HepG2 (cell line): ENCODE data around the gene LRP10. TPM values are rescaled to one million over a fixed set of nuclear protein-coding genes. Genes with fewer than 3 reads are reported as not detected.

ENCODE experiments used
- GATAD1 ChIP-seq: IDR thresholded peaks from 2 replicates; pipeline ENCODE4 v1.6.1; 2016; ENCODE audit warnings: missing genetic modification reagents, missing compliant biosample characterization
- KDM1A ChIP-seq: IDR thresholded peaks from 2 replicates; pipeline ENCODE4 v1.6.1; 2016; ENCODE audit warnings: missing compliant biosample characterization
- NR2F6 ChIP-seq, 2 experiments: IDR thresholded peaks; 2 replicates each; pipeline ENCODE4 v1.6.1; 2016; ENCODE audit warnings: antibody characterized with exemption in 1 of 2, mild to moderate bottlenecking in 1 of 2
- PHF21A ChIP-seq: sonication (generic); formaldehyde crosslinking; IDR thresholded peaks from 2 replicates; pipeline ENCODE4 v1.5.0; 2020; ENCODE audit warnings: mild to moderate bottlenecking, missing genetic modification reagents
- PHF5A ChIP-seq: IDR thresholded peaks from one replicate; pipeline ENCODE4 v1.6.1; 2018; ENCODE audit warnings: low read depth, missing genetic modification reagents; ENCODE audit not compliant: unreplicated experiment
- SIX4 ChIP-seq: sonication (generic); formaldehyde crosslinking; IDR thresholded peaks from 2 replicates; pipeline ENCODE4 v1.4.0; 2020; ENCODE audit warnings: missing genetic modification reagents
- SP4 ChIP-seq: sonication (generic); formaldehyde crosslinking; IDR thresholded peaks from 2 replicates; pipeline ENCODE4 v1.8.1; 2023; ENCODE audit warnings: mild to moderate bottlenecking, missing genetic modification reagents
- polyA plus RNA-seq, 8 experiments: library from polyadenylated mRNA; depleted of rRNA in 3 of 8; stranded (reverse) in 7 of 8; unstranded in 1 of 8; fragments of >200 nt; fragmentation: Illumina TruSeq in 4 of 8; extraction: Trizol in 4 of 8; gene quantifications; 2 replicates each; pipeline versions ENCODE4 v1.2.1 to v1.2.3, GENCODE V29; 2011 to 2016; ENCODE audit warnings: low read depth in 4 of 8, missing spikeins in 1 of 8, mixed read lengths in 1 of 8; ENCODE audit not compliant: insufficient read depth in 1 of 8
- total RNA-seq, 5 experiments: library from RNA; depleted of rRNA; stranded (reverse); fragments of >200 nt; fragmentation: Illumina TruSeq; extraction: Trizol; gene quantifications; 2 replicates each; pipeline ENCODE4 v1.2.3, GENCODE V29; 2016; ENCODE audit warnings: low read depth in 1 of 5
- TF ChIP-seq, protein P1 (sequence below): sonication (generic); formaldehyde crosslinking; IDR thresholded peaks from 2 replicates; pipeline ENCODE4 v1.4.0; 2020; ENCODE audit warnings: missing genetic modification reagents
- TF ChIP-seq, protein P2 (sequence below): sonication (generic); formaldehyde crosslinking; IDR thresholded peaks from 2 replicates; pipeline ENCODE4 v1.4.0; 2020; ENCODE audit warnings: missing genetic modification reagents
- TF ChIP-seq, protein P3 (sequence below): IDR thresholded peaks from 2 replicates; pipeline ENCODE4 v1.4.0; 2020; ENCODE audit warnings: mild to moderate bottlenecking, missing genetic modification reagents
- TF ChIP-seq, protein P4 (sequence below): IDR thresholded peaks from 2 replicates; pipeline ENCODE4 v1.6.1; 2016
- TF ChIP-seq, protein P5 (sequence below): sonication (generic); formaldehyde crosslinking; IDR thresholded peaks from 2 replicates; pipeline ENCODE4 v1.5.0; 2020; ENCODE audit warnings: missing genetic modification reagents, mild to moderate bottlenecking, borderline replicate concordance

LRP10 gene
- total and polyA plus RNA-seq, 2 of the 13 experiments (the other 11 are each of a cell fraction or from before 2014, with no cell fraction given): 16.9 to 45.2 TPM

DNA sequence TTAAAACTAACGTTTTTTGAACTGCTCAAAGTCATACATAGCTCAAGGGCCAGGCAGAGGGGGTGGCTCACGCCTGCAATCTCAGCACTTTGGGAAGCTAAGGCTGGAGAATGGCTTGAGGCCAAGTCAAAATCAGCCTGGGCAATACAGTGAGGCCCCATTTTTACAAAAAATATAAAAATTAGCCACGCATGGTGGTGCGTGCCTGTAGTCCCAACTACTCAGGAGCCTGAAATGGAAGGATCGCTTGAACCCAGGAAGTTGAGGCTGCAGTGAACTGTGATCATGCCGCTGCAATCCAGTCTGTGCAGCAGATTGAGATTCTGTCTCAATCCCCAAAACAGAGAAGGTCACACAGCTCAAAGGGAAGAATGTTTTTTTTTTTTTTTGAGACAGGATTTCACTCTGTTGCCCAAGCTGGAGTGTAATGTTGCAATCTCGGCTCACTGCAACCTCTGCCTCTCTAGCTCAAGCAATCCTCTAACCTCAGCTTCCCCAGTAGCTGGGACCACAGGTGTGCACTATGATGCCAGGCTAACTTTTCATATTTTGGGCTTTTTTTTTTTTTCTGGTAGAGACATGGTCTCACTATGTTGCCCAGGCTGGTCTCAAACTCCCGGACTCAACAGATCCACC is 44.5 kb downstream of the LRP10 start (continued):
- TF ChIP-seq, protein P1, sequence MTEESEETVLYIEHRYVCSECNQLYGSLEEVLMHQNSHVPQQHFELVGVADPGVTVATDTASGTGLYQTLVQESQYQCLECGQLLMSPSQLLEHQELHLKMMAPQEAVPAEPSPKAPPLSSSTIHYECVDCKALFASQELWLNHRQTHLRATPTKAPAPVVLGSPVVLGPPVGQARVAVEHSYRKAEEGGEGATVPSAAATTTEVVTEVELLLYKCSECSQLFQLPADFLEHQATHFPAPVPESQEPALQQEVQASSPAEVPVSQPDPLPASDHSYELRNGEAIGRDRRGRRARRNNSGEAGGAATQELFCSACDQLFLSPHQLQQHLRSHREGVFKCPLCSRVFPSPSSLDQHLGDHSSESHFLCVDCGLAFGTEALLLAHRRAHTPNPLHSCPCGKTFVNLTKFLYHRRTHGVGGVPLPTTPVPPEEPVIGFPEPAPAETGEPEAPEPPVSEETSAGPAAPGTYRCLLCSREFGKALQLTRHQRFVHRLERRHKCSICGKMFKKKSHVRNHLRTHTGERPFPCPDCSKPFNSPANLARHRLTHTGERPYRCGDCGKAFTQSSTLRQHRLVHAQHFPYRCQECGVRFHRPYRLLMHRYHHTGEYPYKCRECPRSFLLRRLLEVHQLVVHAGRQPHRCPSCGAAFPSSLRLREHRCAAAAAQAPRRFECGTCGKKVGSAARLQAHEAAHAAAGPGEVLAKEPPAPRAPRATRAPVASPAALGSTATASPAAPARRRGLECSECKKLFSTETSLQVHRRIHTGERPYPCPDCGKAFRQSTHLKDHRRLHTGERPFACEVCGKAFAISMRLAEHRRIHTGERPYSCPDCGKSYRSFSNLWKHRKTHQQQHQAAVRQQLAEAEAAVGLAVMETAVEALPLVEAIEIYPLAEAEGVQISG: peak; percentile 88
- TF ChIP-seq PHF21A (CRISPR knock-in tag): peak; percentile 41; the same call in 1 of the 2 replicates
- peak; percentile 25; the same call in 1 of the 2 replicates for TF ChIP-seq GATAD1
- peak; percentile 59; the same call in 1 of the 2 replicates for TF ChIP-seq SP4 (CRISPR knock-in tag)
- 0 out of 2 replicates have a peak, but pooled peaks have one; percentile 57 for TF ChIP-seq SIX4 (CRISPR knock-in tag)
- TF ChIP-seq, protein P2, sequence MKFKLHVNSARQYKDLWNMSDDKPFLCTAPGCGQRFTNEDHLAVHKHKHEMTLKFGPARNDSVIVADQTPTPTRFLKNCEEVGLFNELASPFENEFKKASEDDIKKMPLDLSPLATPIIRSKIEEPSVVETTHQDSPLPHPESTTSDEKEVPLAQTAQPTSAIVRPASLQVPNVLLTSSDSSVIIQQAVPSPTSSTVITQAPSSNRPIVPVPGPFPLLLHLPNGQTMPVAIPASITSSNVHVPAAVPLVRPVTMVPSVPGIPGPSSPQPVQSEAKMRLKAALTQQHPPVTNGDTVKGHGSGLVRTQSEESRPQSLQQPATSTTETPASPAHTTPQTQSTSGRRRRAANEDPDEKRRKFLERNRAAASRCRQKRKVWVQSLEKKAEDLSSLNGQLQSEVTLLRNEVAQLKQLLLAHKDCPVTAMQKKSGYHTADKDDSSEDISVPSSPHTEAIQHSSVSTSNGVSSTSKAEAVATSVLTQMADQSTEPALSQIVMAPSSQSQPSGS (CRISPR knock-in tag): 0 out of 2 replicates have a peak, but pooled peaks have one; percentile 32
- peak; percentile 32; the same call in 1 of the 2 replicates for TF ChIP-seq KDM1A (CRISPR knock-in tag)
- peak; percentile 38; the same call in 1 of the 2 replicates for TF ChIP-seq NR2F6 (IDR thresholded peaks at IDR 0.05)
- TF ChIP-seq NR2F6 (CRISPR knock-in tag; IDR thresholded peaks at IDR 0.05): peak; percentile 58; the same call in 1 of the 2 replicates
- TF ChIP-seq, protein P3, sequence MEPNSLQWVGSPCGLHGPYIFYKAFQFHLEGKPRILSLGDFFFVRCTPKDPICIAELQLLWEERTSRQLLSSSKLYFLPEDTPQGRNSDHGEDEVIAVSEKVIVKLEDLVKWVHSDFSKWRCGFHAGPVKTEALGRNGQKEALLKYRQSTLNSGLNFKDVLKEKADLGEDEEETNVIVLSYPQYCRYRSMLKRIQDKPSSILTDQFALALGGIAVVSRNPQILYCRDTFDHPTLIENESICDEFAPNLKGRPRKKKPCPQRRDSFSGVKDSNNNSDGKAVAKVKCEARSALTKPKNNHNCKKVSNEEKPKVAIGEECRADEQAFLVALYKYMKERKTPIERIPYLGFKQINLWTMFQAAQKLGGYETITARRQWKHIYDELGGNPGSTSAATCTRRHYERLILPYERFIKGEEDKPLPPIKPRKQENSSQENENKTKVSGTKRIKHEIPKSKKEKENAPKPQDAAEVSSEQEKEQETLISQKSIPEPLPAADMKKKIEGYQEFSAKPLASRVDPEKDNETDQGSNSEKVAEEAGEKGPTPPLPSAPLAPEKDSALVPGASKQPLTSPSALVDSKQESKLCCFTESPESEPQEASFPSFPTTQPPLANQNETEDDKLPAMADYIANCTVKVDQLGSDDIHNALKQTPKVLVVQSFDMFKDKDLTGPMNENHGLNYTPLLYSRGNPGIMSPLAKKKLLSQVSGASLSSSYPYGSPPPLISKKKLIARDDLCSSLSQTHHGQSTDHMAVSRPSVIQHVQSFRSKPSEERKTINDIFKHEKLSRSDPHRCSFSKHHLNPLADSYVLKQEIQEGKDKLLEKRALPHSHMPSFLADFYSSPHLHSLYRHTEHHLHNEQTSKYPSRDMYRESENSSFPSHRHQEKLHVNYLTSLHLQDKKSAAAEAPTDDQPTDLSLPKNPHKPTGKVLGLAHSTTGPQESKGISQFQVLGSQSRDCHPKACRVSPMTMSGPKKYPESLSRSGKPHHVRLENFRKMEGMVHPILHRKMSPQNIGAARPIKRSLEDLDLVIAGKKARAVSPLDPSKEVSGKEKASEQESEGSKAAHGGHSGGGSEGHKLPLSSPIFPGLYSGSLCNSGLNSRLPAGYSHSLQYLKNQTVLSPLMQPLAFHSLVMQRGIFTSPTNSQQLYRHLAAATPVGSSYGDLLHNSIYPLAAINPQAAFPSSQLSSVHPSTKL (CRISPR knock-in tag): peak; percentile 60
- TF ChIP-seq, protein P4, sequence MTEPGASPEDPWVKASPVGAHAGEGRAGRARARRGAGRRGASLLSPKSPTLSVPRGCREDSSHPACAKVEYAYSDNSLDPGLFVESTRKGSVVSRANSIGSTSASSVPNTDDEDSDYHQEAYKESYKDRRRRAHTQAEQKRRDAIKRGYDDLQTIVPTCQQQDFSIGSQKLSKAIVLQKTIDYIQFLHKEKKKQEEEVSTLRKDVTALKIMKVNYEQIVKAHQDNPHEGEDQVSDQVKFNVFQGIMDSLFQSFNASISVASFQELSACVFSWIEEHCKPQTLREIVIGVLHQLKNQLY (CRISPR knock-in tag): no peak
- no peak for TF ChIP-seq PHF5A (CRISPR knock-in tag)
- TF ChIP-seq, protein P5, sequence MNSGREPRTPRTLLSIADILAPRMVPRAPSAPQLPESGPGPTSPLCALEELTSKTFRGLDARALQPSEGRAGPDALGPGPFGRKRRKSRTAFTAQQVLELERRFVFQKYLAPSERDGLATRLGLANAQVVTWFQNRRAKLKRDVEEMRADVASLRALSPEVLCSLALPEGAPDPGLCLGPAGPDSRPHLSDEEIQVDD (CRISPR knock-in tag): no peak
